ENCODE data around the gene SRRM5.

GRCh38 chr19:43648633-43649032, 36.7 kb downstream of the SRRM5 start:
- TF ChIP-seq EZH2phosphoT487 (IDR thresholded peaks at IDR 0.05; ENCODE audit: low read depth, severe bottlenecking, unreplicated experiment) (no peak), EZH2 (IDR thresholded peaks at IDR 0.05; ENCODE audit: borderline replicate concordance) (no peak)
- TF ChIP-seq, protein P1, sequence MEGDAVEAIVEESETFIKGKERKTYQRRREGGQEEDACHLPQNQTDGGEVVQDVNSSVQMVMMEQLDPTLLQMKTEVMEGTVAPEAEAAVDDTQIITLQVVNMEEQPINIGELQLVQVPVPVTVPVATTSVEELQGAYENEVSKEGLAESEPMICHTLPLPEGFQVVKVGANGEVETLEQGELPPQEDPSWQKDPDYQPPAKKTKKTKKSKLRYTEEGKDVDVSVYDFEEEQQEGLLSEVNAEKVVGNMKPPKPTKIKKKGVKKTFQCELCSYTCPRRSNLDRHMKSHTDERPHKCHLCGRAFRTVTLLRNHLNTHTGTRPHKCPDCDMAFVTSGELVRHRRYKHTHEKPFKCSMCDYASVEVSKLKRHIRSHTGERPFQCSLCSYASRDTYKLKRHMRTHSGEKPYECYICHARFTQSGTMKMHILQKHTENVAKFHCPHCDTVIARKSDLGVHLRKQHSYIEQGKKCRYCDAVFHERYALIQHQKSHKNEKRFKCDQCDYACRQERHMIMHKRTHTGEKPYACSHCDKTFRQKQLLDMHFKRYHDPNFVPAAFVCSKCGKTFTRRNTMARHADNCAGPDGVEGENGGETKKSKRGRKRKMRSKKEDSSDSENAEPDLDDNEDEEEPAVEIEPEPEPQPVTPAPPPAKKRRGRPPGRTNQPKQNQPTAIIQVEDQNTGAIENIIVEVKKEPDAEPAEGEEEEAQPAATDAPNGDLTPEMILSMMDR (IDR thresholded peaks at IDR 0.05; ENCODE audit: poor library complexity) = no peak

Measured in hepatocyte (in vitro differentiated cells).